ENCODE results near the gene PCDHGB2. TPM values are rescaled to one million over a fixed set of nuclear protein-coding genes. Genes with fewer than 3 reads are reported as not detected.

PCDHGB2 gene
- total and polyA plus RNA-seq, 2 donors from 2014 or later = 4.0 TPM; not detected in 1

DNA sequence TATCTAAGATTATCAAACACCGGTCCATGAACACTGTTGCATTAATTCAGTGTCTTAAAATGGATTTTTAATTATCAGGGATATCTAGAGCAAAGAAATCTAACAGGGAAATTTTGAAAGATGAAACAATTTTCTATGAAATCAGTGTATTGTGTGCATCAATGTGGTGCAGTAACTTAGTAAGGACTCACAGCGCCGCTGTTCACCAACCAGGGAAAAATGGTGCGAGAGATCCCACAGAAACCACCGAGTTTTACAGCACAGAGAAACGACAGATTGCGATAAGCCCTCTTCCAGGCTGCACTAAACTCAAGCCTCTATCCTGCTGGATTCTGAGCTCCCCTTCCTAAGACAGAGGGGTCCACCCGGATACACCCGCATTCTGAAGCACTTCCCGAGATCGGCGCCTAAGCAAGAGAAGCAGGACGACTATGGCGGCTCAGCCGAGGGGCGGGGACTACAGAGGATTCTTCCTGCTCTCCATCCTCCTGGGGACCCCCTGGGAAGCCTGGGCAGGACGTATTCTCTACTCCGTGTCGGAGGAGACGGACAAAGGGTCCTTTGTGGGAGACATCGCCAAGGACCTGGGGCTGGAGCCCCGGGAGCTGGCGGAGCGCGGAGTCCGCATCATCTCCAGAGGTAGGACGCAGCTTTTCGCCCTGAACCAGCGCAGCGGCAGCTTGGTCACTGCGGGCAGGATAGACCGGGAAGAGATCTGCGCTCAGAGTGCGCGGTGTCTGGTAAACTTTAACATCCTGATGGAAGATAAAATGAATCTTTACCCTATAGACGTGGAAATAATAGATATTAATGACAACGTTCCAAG lies 22.9 kb downstream of the PCDHGB2 start, which contains the start of gene PCDHGA7:
PCDHGA7 (plus strand) TSS at position 274 of the 826 bp plus-strand sequence; CDS start at position 432, 158 bp downstream.
- peak within 1 kb of the TSS; percentile 14 to 43 (median 30) for H3K4me3 ChIP-seq (ENCODE audit: low read length in 3 of 3)
- DNase-seq (no peak), FAIRE-seq (no peak)
- no peaks in the 10 kb centered on the region for H3K27me3 ChIP-seq (ENCODE audit: control insufficient read depth, insufficient read depth, low read length)
- no peak within 1 kb of the TSS for H3K27ac ChIP-seq (ENCODE audit: low read depth in 2 of 2, low read length in 2 of 2)
- TF ChIP-seq, protein P1, sequence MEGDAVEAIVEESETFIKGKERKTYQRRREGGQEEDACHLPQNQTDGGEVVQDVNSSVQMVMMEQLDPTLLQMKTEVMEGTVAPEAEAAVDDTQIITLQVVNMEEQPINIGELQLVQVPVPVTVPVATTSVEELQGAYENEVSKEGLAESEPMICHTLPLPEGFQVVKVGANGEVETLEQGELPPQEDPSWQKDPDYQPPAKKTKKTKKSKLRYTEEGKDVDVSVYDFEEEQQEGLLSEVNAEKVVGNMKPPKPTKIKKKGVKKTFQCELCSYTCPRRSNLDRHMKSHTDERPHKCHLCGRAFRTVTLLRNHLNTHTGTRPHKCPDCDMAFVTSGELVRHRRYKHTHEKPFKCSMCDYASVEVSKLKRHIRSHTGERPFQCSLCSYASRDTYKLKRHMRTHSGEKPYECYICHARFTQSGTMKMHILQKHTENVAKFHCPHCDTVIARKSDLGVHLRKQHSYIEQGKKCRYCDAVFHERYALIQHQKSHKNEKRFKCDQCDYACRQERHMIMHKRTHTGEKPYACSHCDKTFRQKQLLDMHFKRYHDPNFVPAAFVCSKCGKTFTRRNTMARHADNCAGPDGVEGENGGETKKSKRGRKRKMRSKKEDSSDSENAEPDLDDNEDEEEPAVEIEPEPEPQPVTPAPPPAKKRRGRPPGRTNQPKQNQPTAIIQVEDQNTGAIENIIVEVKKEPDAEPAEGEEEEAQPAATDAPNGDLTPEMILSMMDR (IDR thresholded peaks at IDR 0.05; ENCODE audit: borderline replicate concordance, extremely low read depth, insufficient read depth) = peak; percentile 18
- H3K36me3 ChIP-seq (ENCODE audit: control insufficient read depth in 2 of 3, insufficient read depth in 3 of 3, low read length in 3 of 3) = no peaks in the 10 kb centered on the region
- peak within 1 kb of the TSS in 1 of 3 donors; percentile 24 for H3K9ac ChIP-seq (ENCODE audit: low read length in 3 of 3)
- H3K4me1 ChIP-seq (ENCODE audit: control insufficient read depth in 2 of 3, insufficient read depth in 2 of 3, low read depth in 1 of 3, low read length in 3 of 3) = no peaks in the 10 kb centered on the region
- peaks cover 4 to 60% (median 10%) of the 10 kb centered on the region in 3 donors for H3K9me3 ChIP-seq (ENCODE audit: control insufficient read depth in 2 of 3, insufficient read depth in 1 of 3, low read length in 3 of 3)
- intact Hi-C loops (cut with DNase I) = no loop called here

DNA sequence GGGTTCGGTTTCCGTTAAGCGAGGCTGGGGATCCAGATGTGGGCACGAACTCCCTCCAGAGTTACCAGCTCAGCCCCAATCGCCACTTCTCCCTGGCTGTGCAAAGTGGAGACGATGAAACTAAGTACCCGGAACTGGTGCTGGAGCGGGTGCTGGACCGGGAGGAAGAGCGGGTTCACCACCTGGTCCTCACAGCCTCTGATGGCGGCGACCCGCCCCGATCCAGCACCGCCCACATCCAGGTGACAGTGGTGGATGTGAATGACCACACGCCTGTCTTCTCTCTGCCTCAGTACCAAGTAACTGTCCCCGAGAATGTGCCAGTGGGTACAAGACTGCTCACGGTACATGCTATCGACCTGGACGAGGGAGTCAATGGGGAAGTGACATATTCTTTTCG lies 23.6 kb downstream of the PCDHGB2 start:
- no peak overlapping the region for H3K27ac ChIP-seq (ENCODE audit: low read depth in 2 of 2, low read length in 2 of 2)
- no peak for DNase-seq
- no peaks in the 10 kb centered on the region for H3K27me3 ChIP-seq (ENCODE audit: control insufficient read depth, insufficient read depth, low read length)
- intact Hi-C loops (cut with DNase I) = no loop called here
- no peak for FAIRE-seq
- H3K4me3 ChIP-seq (ENCODE audit: low read length in 3 of 3) = peak overlapping the region in 2 of 3 donors; percentile 3 to 43
- TF ChIP-seq, protein P1 (IDR thresholded peaks at IDR 0.05; ENCODE audit: borderline replicate concordance, extremely low read depth, insufficient read depth) = no peak
- H3K9ac ChIP-seq (ENCODE audit: low read length in 3 of 3) = no peak overlapping the region
- no peaks in the 10 kb centered on the region for H3K4me1 ChIP-seq (ENCODE audit: control insufficient read depth in 2 of 3, insufficient read depth in 2 of 3, low read depth in 1 of 3, low read length in 3 of 3)
- peaks cover 4 to 62% (median 13%) of the 10 kb centered on the region in 3 donors for H3K9me3 ChIP-seq (ENCODE audit: control insufficient read depth in 2 of 3, insufficient read depth in 1 of 3, low read length in 3 of 3)
- no peaks in the 10 kb centered on the region for H3K36me3 ChIP-seq (ENCODE audit: control insufficient read depth in 2 of 3, insufficient read depth in 3 of 3, low read length in 3 of 3)

DNA sequence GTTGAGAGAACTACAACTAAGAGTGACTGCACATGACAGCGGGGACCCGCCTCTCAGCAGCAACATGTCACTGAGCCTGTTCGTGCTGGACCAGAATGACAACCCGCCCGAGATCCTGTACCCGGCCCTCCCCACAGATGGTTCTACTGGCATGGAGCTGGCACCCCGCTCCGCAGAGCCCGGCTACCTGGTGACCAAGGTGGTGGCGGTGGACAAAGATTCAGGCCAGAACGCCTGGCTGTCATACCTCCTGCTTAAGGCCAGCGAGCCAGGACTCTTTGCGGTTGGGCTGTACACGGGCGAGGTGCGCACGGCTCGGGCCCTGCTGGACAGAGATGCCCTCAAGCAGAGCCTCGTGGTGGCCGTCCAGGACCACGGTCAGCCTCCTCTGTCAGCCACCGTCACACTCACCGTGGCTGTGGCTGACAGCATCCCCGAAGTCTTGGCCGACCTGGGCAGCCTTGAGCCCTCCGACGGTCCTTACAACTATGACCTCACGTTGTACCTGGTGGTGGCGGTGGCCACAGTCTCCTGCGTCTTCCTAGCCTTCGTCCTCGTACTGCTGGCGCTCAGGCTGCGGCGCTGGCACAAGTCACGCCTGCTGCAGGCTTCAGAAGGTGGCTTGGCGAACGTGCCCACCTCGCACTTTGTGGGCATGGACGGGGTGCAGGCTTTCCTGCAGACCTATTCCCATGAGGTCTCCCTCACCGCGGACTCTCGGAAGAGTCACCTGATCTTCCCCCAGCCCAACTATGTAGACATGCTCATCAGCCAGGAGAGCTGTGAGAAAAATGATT lies 24.9 kb downstream of the PCDHGB2 start:
- peak in 1 of 5 donors; percentile 61 for DNase-seq
- Histone ChIP-seq H3K9me3 (ENCODE audit: control insufficient read depth in 2 of 3, insufficient read depth in 1 of 3, low read length in 3 of 3) (peaks cover 6 to 65% (median 17%) of the 10 kb centered on the region in 3 donors), H3K36me3 (ENCODE audit: control insufficient read depth in 2 of 3, insufficient read depth in 3 of 3, low read length in 3 of 3) (no peaks in the 10 kb centered on the region), H3K27me3 (ENCODE audit: control insufficient read depth, insufficient read depth, low read length) (no peaks in the 10 kb centered on the region), H3K9ac (ENCODE audit: low read length in 3 of 3) (no peak overlapping the region), H3K27ac (ENCODE audit: low read depth in 2 of 2, low read length in 2 of 2) (no peak overlapping the region), H3K4me3 (ENCODE audit: low read length in 3 of 3) (no peak overlapping the region), H3K4me1 (ENCODE audit: control insufficient read depth in 2 of 3, insufficient read depth in 2 of 3, low read depth in 1 of 3, low read length in 3 of 3) (no peaks in the 10 kb centered on the region)
- intact Hi-C loops (cut with DNase I) = no loop called here
- TF ChIP-seq, protein P1 (IDR thresholded peaks at IDR 0.05; ENCODE audit: borderline replicate concordance, extremely low read depth, insufficient read depth) = no peak
- no peak for FAIRE-seq

Measured in kidney (tissue), 14 donors.